ENCODE data around the gene PCDH8. TPM values are rescaled to one million over a fixed set of nuclear protein-coding genes. Genes with fewer than 3 reads are reported as not detected.

The PCDH8 gene
- total and polyA plus RNA-seq, 10 of the 15 experiments (the other 5 are each of a cell fraction or from before 2014, with no cell fraction given), result 0.03 to 0.86 (median 0.45) TPM; not detected in 1

- TF ChIP-seq, protein P1, sequence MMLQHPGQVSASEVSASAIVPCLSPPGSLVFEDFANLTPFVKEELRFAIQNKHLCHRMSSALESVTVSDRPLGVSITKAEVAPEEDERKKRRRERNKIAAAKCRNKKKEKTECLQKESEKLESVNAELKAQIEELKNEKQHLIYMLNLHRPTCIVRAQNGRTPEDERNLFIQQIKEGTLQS (IDR thresholded peaks at IDR 0.05; ENCODE audit: borderline replicate concordance, extremely low read depth, low read depth, low read length), result peak; percentile 76; the same call in 1 of the 2 replicates
- TF ChIP-seq SREBF2 (IDR thresholded peaks at IDR 0.05; ENCODE audit: low read length), result no peak
- no peak for TF ChIP-seq HDAC6 (IDR thresholded peaks at IDR 0.05; ENCODE audit: unreplicated experiment)
- TF ChIP-seq NFIC (IDR thresholded peaks at IDR 0.05; ENCODE audit: low read depth, low read length), result peak; percentile 84
- no peak for TF ChIP-seq CHD2 (IDR thresholded peaks at IDR 0.05; ENCODE audit: borderline replicate concordance, low read depth, low read length)
- TF ChIP-seq NR2F1 (conservative IDR thresholded peaks at IDR 0.05), result no peak
- no peak for TF ChIP-seq KDM1A (IDR thresholded peaks at IDR 0.05; ENCODE audit: borderline replicate concordance)
- TF ChIP-seq RCOR1 (conservative IDR thresholded peaks at IDR 0.05; ENCODE audit: low read depth, low read length), result no peak
- TF ChIP-seq BACH1 (IDR thresholded peaks at IDR 0.05; ENCODE audit: borderline replicate concordance), result no peak
- TF ChIP-seq STAT1 (conservative IDR thresholded peaks at IDR 0.05), result no peak
- no peak for TF ChIP-seq ZSCAN29 (IDR thresholded peaks at IDR 0.05)
- no peak for TF ChIP-seq SMARCA5 (IDR thresholded peaks at IDR 0.05)
- TF ChIP-seq, protein P2, sequence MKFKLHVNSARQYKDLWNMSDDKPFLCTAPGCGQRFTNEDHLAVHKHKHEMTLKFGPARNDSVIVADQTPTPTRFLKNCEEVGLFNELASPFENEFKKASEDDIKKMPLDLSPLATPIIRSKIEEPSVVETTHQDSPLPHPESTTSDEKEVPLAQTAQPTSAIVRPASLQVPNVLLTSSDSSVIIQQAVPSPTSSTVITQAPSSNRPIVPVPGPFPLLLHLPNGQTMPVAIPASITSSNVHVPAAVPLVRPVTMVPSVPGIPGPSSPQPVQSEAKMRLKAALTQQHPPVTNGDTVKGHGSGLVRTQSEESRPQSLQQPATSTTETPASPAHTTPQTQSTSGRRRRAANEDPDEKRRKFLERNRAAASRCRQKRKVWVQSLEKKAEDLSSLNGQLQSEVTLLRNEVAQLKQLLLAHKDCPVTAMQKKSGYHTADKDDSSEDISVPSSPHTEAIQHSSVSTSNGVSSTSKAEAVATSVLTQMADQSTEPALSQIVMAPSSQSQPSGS (IDR thresholded peaks at IDR 0.05; ENCODE audit: low read length), result peak; percentile 75
- TF ChIP-seq ELK1 (IDR thresholded peaks at IDR 0.05; ENCODE audit: low read depth, low read length), result no peak
- TF ChIP-seq SIX5 (IDR thresholded peaks at IDR 0.05; ENCODE audit: low read depth, low read length, severe bottlenecking), result no peak
- TF ChIP-seq PML (IDR thresholded peaks at IDR 0.05; ENCODE audit: low read length), result peak; percentile 30; the same call in 1 of the 2 replicates
- no peak for TF ChIP-seq TBL1XR1 (IDR thresholded peaks at IDR 0.05; ENCODE audit: low read depth, low read length)
- TF ChIP-seq SIN3A (IDR thresholded peaks at IDR 0.05; ENCODE audit: low read depth, low read length), result no peak
- no peak for TF ChIP-seq ESRRA (IDR thresholded peaks at IDR 0.05; ENCODE audit: low read length)
- TF ChIP-seq NFYB (IDR thresholded peaks at IDR 0.05; ENCODE audit: insufficient read depth, low read depth, low read length), result no peak
- TF ChIP-seq, protein P3, sequence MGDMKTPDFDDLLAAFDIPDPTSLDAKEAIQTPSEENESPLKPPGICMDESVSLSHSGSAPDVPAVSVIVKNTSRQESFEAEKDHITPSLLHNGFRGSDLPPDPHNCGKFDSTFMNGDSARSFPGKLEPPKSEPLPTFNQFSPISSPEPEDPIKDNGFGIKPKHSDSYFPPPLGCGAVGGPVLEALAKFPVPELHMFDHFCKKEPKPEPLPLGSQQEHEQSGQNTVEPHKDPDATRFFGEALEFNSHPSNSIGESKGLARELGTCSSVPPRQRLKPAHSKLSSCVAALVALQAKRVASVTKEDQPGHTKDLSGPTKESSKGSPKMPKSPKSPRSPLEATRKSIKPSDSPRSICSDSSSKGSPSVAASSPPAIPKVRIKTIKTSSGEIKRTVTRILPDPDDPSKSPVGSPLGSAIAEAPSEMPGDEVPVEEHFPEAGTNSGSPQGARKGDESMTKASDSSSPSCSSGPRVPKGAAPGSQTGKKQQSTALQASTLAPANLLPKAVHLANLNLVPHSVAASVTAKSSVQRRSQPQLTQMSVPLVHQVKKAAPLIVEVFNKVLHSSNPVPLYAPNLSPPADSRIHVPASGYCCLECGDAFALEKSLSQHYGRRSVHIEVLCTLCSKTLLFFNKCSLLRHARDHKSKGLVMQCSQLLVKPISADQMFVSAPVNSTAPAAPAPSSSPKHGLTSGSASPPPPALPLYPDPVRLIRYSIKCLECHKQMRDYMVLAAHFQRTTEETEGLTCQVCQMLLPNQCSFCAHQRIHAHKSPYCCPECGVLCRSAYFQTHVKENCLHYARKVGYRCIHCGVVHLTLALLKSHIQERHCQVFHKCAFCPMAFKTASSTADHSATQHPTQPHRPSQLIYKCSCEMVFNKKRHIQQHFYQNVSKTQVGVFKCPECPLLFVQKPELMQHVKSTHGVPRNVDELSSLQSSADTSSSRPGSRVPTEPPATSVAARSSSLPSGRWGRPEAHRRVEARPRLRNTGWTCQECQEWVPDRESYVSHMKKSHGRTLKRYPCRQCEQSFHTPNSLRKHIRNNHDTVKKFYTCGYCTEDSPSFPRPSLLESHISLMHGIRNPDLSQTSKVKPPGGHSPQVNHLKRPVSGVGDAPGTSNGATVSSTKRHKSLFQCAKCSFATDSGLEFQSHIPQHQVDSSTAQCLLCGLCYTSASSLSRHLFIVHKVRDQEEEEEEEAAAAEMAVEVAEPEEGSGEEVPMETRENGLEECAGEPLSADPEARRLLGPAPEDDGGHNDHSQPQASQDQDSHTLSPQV (IDR thresholded peaks at IDR 0.05), result no peak
- TF ChIP-seq EED (IDR thresholded peaks at IDR 0.05; ENCODE audit: low read depth), result peak; percentile 62; the same call in 1 of the 2 replicates
- TF ChIP-seq POU2F2 (IDR thresholded peaks at IDR 0.05; ENCODE audit: borderline replicate concordance, low read depth, low read length), result peak; percentile 97
- no peak for TF ChIP-seq MEF2B (IDR thresholded peaks at IDR 0.05; ENCODE audit: partially characterized antibody, poor library complexity, severe bottlenecking)
- TF ChIP-seq HDGF (IDR thresholded peaks at IDR 0.05), result no peak
- TF ChIP-seq TARDBP (IDR thresholded peaks at IDR 0.05; ENCODE audit: borderline replicate concordance), result 0 out of 2 replicates have a peak, but pooled peaks have one; percentile 58
These were observed 2.9 kb upstream of the PCDH8 start (continued) for GRCh38 chr13:52851137-52851962.

All from GM12878 (cell line).